Neural cell (in vitro differentiated cells): ENCODE measurements around the gene RMI2. TPM values are rescaled to one million over a fixed set of nuclear protein-coding genes. Genes with fewer than 3 reads are reported as not detected.

Experiments used
- H2AFZ ChIP-seq: fragments of 200-600, 300-800 bp; sonication (generic), shearing (Covaris generic); 2 replicates; pipeline ENCODE4 v1.6.0; 2014; ENCODE audit warnings: low read depth, mild to moderate bottlenecking, antibody characterized with exemption, low read length, moderate library complexity
- H3F3A ChIP-seq: fragments of 200-600 bp; shearing (Covaris generic); 2 replicates; pipeline ENCODE4 v1.6.1; 2016; ENCODE audit warnings: mild to moderate bottlenecking, moderate library complexity, mixed read lengths, antibody characterized with exemption, low read length; ENCODE audit not compliant: insufficient read depth, poor library complexity, severe bottlenecking
- H3K27ac ChIP-seq: fragments of 200-600, 300-800 bp; sonication (generic), shearing (Covaris generic); 2 replicates; pipeline ENCODE4 v1.5.1; 2014; ENCODE audit warnings: mild to moderate bottlenecking, low read length, moderate library complexity
- H3K27me3 ChIP-seq: fragments of 300-800, 200-600 bp; sonication (generic), shearing (Covaris generic); 2 replicates; pipeline ENCODE4 v1.6.0; 2014; ENCODE audit warnings: mild to moderate bottlenecking, low read depth, low read length, moderate library complexity; ENCODE audit not compliant: insufficient read depth
- H3K36me3 ChIP-seq: fragments of 300-800, 200-600 bp; sonication (generic), shearing (Covaris generic); 2 replicates; pipeline ENCODE4 v1.5.1; 2014; ENCODE audit warnings: mild to moderate bottlenecking, antibody characterized with exemption, low read length, moderate library complexity; ENCODE audit not compliant: insufficient read depth
- H3K4me2 ChIP-seq: fragments of 300-800, 200-600 bp; sonication (generic), shearing (Covaris generic); 2 replicates; pipeline ENCODE4 v1.6.0; 2014; ENCODE audit warnings: mild to moderate bottlenecking, low read length
- H3K4me3 ChIP-seq: fragments of 300-800, 200-600 bp; sonication (generic), shearing (Covaris generic); 2 replicates; pipeline ENCODE4 v1.5.1; 2014; ENCODE audit warnings: mild to moderate bottlenecking, low read length, moderate library complexity
- H3K79me2 ChIP-seq: fragments of 200-600 bp; shearing (Covaris generic); replicated peaks from 2 replicates; pipeline ENCODE4 v1.6.0; 2014; ENCODE audit warnings: mild to moderate bottlenecking, low read length, moderate library complexity; ENCODE audit not compliant: insufficient read depth
- H3K9ac ChIP-seq: fragments of 300-800, 200-600 bp; sonication (generic), shearing (Covaris generic); 2 replicates; pipeline ENCODE4 v1.6.1; 2016; ENCODE audit warnings: mild to moderate bottlenecking, low read length, mixed read lengths
- H3K9me2 ChIP-seq: fragments of 200-600 bp; shearing (Covaris generic); 2 replicates; pipeline ENCODE4 v1.6.1; 2016; ENCODE audit warnings: mild to moderate bottlenecking, low read length, mixed read lengths; ENCODE audit not compliant: insufficient read depth
- H3K9me3 ChIP-seq: fragments of 200-600, 300-800 bp; sonication (generic), shearing (Covaris generic); 2 replicates; pipeline ENCODE4 v1.6.1; 2016; ENCODE audit warnings: mild to moderate bottlenecking, mixed run types, low read length, moderate library complexity, mixed read lengths
- H4K20me1 ChIP-seq: fragments of 200-600 bp; shearing (Covaris generic); 2 replicates; pipeline ENCODE4 v1.6.1; 2016; ENCODE audit warnings: mild to moderate bottlenecking, mixed run types; ENCODE audit not compliant: insufficient read depth
- EP300 ChIP-seq: fragments of 450-650 bp; conservative IDR thresholded peaks from 2 replicates; pipeline ENCODE4 v1.6.1; 2014; ENCODE audit warnings: antibody characterized with exemption, mild to moderate bottlenecking, moderate library complexity; ENCODE audit not compliant: poor library complexity, severe bottlenecking
- EZH2 ChIP-seq: fragments of 200-600, 300-800 bp; shearing (Covaris generic), sonication (generic); IDR thresholded peaks from 2 replicates; pipeline ENCODE4 v1.6.1; 2014; ENCODE audit warnings: antibody characterized with exemption, low read length, borderline replicate concordance, mild to moderate bottlenecking; ENCODE audit not compliant: insufficient read depth, poor library complexity, severe bottlenecking
- MXI1 ChIP-seq: fragments of 450-650 bp; conservative IDR thresholded peaks from 2 replicates; pipeline ENCODE4 v1.6.1; 2014; ENCODE audit warnings: antibody characterized with exemption, mild to moderate bottlenecking; ENCODE audit not compliant: poor library complexity, severe bottlenecking
- POLR2AphosphoS5 ChIP-seq: IDR thresholded peaks from 2 replicates; pipeline ENCODE4 v1.6.1; 2012
- RAD21 ChIP-seq: fragments of 450-650 bp; conservative IDR thresholded peaks from 2 replicates; pipeline ENCODE4 v1.6.1; 2014; ENCODE audit warnings: antibody characterized with exemption, mild to moderate bottlenecking, moderate library complexity
- REST ChIP-seq: IDR thresholded peaks from 2 replicates; pipeline ENCODE4 v1.6.1; 2012; ENCODE audit warnings: borderline replicate concordance
- SMC3 ChIP-seq: fragments of 450-650 bp; conservative IDR thresholded peaks from 2 replicates; pipeline ENCODE4 v1.6.1; 2014; ENCODE audit warnings: antibody characterized with exemption, mild to moderate bottlenecking, moderate library complexity; ENCODE audit not compliant: poor library complexity
- TAF1 ChIP-seq: IDR thresholded peaks from 2 replicates; pipeline ENCODE4 v1.6.1; 2012; ENCODE audit warnings: low read depth
- polyA plus RNA-seq: library from polyadenylated mRNA; depleted of rRNA; stranded (reverse); fragments of >200 nt; gene quantifications from 2 replicates; pipeline ENCODE4 v1.2.3, GENCODE V29; 2014
- TF ChIP-seq, protein P1 (sequence below): fragments of 450-650 bp; IDR thresholded peaks from 2 replicates; pipeline ENCODE4 v1.5.1; 2014; ENCODE audit warnings: antibody characterized with exemption, mild to moderate bottlenecking, moderate library complexity; ENCODE audit not compliant: poor library complexity, severe bottlenecking

The RMI2 gene
- polyA plus RNA-seq, 1 donor from 2014 or later, result 0.48 TPM

- H3K79me2 ChIP-seq, result no peaks in the 10 kb centered on the region
- no peaks in the 10 kb centered on the region for H3K27me3 ChIP-seq
- H3K9me3 ChIP-seq, result no peaks in the 10 kb centered on the region
- no peak overlapping the region for H3K4me2 ChIP-seq
- no peaks in the 10 kb centered on the region for H3K9me2 ChIP-seq
- H3F3A ChIP-seq, result no peaks in the 10 kb centered on the region
- no peak overlapping the region for H2AFZ ChIP-seq
- H3K36me3 ChIP-seq, result no peaks in the 10 kb centered on the region
- H3K4me3 ChIP-seq, result no peak overlapping the region
- H3K27ac ChIP-seq, result no peak overlapping the region
- no peaks in the 10 kb centered on the region for H4K20me1 ChIP-seq
- H3K9ac ChIP-seq, result no peak overlapping the region
- no peak for TF ChIP-seq SMC3
- TF ChIP-seq MXI1, result no peak
- no peak for TF ChIP-seq REST
- no peak for TF ChIP-seq EZH2
- no peak for TF ChIP-seq RAD21
- TF ChIP-seq TAF1, result no peak
- no peak for TF ChIP-seq POLR2AphosphoS5
- no peak for TF ChIP-seq EP300
- TF ChIP-seq, protein P1, sequence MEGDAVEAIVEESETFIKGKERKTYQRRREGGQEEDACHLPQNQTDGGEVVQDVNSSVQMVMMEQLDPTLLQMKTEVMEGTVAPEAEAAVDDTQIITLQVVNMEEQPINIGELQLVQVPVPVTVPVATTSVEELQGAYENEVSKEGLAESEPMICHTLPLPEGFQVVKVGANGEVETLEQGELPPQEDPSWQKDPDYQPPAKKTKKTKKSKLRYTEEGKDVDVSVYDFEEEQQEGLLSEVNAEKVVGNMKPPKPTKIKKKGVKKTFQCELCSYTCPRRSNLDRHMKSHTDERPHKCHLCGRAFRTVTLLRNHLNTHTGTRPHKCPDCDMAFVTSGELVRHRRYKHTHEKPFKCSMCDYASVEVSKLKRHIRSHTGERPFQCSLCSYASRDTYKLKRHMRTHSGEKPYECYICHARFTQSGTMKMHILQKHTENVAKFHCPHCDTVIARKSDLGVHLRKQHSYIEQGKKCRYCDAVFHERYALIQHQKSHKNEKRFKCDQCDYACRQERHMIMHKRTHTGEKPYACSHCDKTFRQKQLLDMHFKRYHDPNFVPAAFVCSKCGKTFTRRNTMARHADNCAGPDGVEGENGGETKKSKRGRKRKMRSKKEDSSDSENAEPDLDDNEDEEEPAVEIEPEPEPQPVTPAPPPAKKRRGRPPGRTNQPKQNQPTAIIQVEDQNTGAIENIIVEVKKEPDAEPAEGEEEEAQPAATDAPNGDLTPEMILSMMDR, result no peak
Observed at GRCh38 chr16:11393861-11394592, 48.8 kb downstream of the RMI2 start.

DNA sequence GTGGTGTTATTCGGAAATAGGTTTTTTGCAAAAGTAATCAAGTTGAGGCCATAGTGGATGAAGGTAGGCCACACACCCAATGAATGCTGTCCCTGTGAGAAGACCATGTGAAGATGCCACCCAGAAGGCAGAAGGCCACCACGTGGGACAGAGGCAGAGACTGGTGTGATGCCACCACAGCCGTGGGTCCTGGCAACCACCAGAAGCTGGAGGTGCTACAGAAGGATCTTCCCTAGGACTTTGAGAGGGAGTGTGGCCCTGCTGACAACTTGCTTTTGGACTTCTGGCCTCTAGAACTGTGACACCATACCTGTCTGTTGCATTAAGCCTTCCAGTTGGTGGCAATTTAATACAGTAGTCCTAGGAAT lies 49.3 kb downstream of the RMI2 start:
- H3K36me3 ChIP-seq, result no peaks in the 10 kb centered on the region
- H3K79me2 ChIP-seq, result no peaks in the 10 kb centered on the region
- H3K9ac ChIP-seq, result no peak overlapping the region
- H3K4me3 ChIP-seq, result no peak overlapping the region
- no peaks in the 10 kb centered on the region for H3K27me3 ChIP-seq
- H3K9me2 ChIP-seq, result no peaks in the 10 kb centered on the region
- H4K20me1 ChIP-seq, result no peaks in the 10 kb centered on the region
- no peaks in the 10 kb centered on the region for H3K9me3 ChIP-seq
- H3K27ac ChIP-seq, result no peak overlapping the region
- H3K4me2 ChIP-seq, result no peak overlapping the region
- TF ChIP-seq POLR2AphosphoS5, result no peak
- TF ChIP-seq EP300, result no peak
- TF ChIP-seq EZH2, result no peak
- TF ChIP-seq, protein P1, result no peak
- no peak for TF ChIP-seq SMC3
- TF ChIP-seq REST, result no peak
- no peak for TF ChIP-seq TAF1
- TF ChIP-seq MXI1, result no peak
- TF ChIP-seq RAD21, result no peak
- no peak overlapping the region for H2AFZ ChIP-seq
- H3F3A ChIP-seq, result no peaks in the 10 kb centered on the region
